ENCODE results near the gene NPM3. TPM values are rescaled to one million over a fixed set of nuclear protein-coding genes. Genes with fewer than 3 reads are reported as not detected.

Gene NPM3
- total RNA-seq, 1 experiment from 2014 or later, result 92.6 TPM

DNA sequence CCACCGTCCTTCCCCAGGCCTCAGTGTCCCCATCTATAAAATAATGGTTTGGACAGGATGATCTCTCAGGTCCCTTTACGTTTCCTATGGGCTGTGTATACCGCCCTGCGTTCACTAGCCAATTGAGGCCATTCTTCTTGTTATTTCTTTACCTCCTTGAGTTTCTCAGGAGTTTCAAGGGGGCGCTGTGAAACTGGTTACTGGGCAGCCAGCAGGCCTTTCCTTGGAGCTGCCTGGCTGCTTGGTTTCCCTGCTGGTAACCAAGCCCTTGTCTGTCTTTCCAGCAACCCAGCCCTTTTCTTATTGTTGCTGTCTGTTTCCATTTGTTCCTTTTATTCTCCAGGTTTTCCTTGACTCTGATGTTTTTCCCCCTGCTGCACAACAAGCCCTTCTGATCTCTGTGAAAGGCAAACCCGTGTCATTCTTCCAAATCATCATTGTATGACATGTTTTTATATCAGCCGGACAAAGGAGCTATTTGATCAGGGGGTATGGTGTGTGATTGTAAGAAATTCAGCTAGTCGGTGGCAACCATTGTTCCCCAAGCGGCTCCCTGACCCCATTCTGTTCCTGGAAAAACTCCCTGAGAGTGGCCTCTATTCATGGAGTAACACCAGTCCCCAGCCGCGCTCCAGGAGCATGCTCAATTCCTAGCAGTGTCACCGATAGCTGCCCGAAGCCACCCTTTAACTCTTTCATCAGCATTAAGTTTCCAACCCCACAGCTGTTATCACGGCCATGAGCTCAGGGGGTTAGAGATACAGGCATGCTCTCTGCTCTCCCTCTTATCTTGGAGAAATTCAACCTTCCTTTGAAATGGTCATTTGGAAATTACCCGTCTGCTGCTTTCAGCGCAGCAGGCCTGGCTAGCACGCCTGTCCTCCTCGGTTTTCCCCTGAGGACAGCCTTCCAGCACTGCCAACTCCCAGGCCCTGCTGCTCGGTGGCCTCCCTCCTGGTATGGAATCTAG lies 33.9 kb downstream of the NPM3 start:
- ChIA-PET CTCF (no interaction called here), POLR2A (no interaction called here)
- H3K4me3 ChIP-seq (ENCODE audit: low read depth, low read length), result no peak overlapping the region
- Mint-ChIP-seq H3K27me3 (ENCODE audit: insufficient read depth, unreplicated experiment) (no peaks in the 10 kb centered on the region), H3K27ac (ENCODE audit: unreplicated experiment) (no peak overlapping the region), H3K4me3 (ENCODE audit: unreplicated experiment) (no peak overlapping the region), H3K9me3 (ENCODE audit: unreplicated experiment) (no peaks in the 10 kb centered on the region), H3K36me3 (ENCODE audit: insufficient read depth, unreplicated experiment) (no peaks in the 10 kb centered on the region), H3K4me1 (ENCODE audit: low read depth, unreplicated experiment) (peaks cover 10% of the 10 kb centered on the region)
- no TSS peak for BruUV-seq (replicated peaks)
- H3K9me3 ChIP-seq, result no peaks in the 10 kb centered on the region
- no peak for DNase-seq
- TF ChIP-seq, protein P1, sequence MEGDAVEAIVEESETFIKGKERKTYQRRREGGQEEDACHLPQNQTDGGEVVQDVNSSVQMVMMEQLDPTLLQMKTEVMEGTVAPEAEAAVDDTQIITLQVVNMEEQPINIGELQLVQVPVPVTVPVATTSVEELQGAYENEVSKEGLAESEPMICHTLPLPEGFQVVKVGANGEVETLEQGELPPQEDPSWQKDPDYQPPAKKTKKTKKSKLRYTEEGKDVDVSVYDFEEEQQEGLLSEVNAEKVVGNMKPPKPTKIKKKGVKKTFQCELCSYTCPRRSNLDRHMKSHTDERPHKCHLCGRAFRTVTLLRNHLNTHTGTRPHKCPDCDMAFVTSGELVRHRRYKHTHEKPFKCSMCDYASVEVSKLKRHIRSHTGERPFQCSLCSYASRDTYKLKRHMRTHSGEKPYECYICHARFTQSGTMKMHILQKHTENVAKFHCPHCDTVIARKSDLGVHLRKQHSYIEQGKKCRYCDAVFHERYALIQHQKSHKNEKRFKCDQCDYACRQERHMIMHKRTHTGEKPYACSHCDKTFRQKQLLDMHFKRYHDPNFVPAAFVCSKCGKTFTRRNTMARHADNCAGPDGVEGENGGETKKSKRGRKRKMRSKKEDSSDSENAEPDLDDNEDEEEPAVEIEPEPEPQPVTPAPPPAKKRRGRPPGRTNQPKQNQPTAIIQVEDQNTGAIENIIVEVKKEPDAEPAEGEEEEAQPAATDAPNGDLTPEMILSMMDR (IDR thresholded peaks at IDR 0.05; ENCODE audit: insufficient read depth in 1 of 2, low read depth in 1 of 2, low read length in 1 of 2, severe bottlenecking in 1 of 2, unreplicated experiment in 1 of 2), result no peak
- H3K4me1 ChIP-seq, result peaks cover 15% of the 10 kb centered on the region
- H3K27me3 ChIP-seq (replicated peaks; ENCODE audit: control insufficient read depth, insufficient read depth, low read length), result no peaks in the 10 kb centered on the region
- no peaks in the 10 kb centered on the region for H3K36me3 ChIP-seq (ENCODE audit: control insufficient read depth, insufficient read depth, low read length)
- intact Hi-C loops (cut with micrococcal nuclease; ENCODE audit: unreplicated experiment), result no loop called here

DNA sequence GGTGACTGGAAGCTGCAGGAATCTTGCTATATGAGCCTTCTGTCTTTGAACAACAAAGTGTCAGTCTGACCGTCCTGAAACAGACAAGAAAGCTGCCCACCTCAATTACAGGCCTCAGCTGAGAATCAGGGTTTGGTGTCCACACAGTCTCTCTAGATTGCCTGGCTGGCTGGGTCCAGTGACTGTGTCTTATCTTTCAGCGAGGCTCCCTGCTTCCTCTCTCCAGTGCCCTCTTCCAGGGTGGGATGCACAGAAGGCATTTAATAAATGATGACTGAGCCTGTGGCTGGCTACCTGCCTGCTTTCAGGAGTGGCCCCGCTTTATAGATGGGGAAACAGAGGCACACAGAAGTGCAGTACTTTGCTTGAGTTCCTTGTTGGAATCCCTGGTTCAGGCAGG lies 34.8 kb downstream of the NPM3 start:
- no peak overlapping the region for H3K4me3 Mint-ChIP-seq (ENCODE audit: unreplicated experiment)
- H3K4me1 Mint-ChIP-seq (ENCODE audit: low read depth, unreplicated experiment), result peaks cover 10% of the 10 kb centered on the region
- no peaks in the 10 kb centered on the region for H3K9me3 ChIP-seq
- POLR2A ChIA-PET, result no interaction called here
- no peaks in the 10 kb centered on the region for H3K27me3 ChIP-seq (replicated peaks; ENCODE audit: control insufficient read depth, insufficient read depth, low read length)
- H3K36me3 Mint-ChIP-seq (ENCODE audit: insufficient read depth, unreplicated experiment), result no peaks in the 10 kb centered on the region
- DNase-seq, result no peak
- no peaks in the 10 kb centered on the region for H3K27me3 Mint-ChIP-seq (ENCODE audit: insufficient read depth, unreplicated experiment)
- CTCF ChIA-PET, result no interaction called here
- H3K9me3 Mint-ChIP-seq (ENCODE audit: unreplicated experiment), result no peaks in the 10 kb centered on the region
- TF ChIP-seq, protein P1 (IDR thresholded peaks at IDR 0.05; ENCODE audit: insufficient read depth in 1 of 2, low read depth in 1 of 2, low read length in 1 of 2, severe bottlenecking in 1 of 2, unreplicated experiment in 1 of 2), result no peak
- no peaks in the 10 kb centered on the region for H3K36me3 ChIP-seq (ENCODE audit: control insufficient read depth, insufficient read depth, low read length)
- no TSS peak for BruUV-seq (replicated peaks)
- peaks cover 15% of the 10 kb centered on the region for H3K4me1 ChIP-seq
- intact Hi-C loops (cut with micrococcal nuclease; ENCODE audit: unreplicated experiment), result no loop called here
- no peak overlapping the region for H3K27ac Mint-ChIP-seq (ENCODE audit: unreplicated experiment)
- no peak overlapping the region for H3K4me3 ChIP-seq (ENCODE audit: low read depth, low read length)

DNA sequence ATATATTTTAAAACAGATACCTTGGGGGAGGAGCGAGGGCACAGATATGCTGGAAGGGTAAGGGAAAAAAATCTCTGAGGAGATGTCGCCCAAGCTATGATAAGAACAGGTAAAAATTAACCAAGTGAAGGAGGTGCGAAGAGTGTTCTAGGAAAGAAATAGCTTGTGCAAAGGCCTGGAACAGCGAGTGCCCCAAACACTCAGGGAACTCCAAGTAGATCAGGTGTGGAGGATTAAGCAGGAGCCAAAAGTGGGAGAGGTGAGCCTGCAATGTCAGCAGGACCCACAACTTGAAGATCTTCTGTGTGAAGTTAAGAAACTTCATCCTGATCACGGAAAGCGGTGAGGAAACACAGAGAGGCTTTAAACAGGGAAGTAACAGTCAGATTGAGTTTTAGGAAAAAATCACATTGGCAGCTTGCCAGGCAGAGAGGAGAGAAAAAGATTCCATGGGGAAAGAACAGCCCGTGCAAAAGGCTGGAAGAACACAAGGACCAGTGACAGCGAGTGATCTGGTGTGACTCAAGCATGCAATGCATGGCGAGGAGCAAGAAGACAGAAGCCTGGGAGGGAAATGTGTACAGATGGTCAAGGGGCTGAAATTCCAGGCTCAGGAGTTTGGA lies 38.1 kb downstream of the NPM3 start:
- Mint-ChIP-seq H3K4me1 (ENCODE audit: low read depth, unreplicated experiment) (peaks cover 10% of the 10 kb centered on the region), H3K27ac (ENCODE audit: unreplicated experiment) (no peak overlapping the region), H3K27me3 (ENCODE audit: insufficient read depth, unreplicated experiment) (no peaks in the 10 kb centered on the region), H3K9me3 (ENCODE audit: unreplicated experiment) (no peaks in the 10 kb centered on the region), H3K4me3 (ENCODE audit: unreplicated experiment) (no peak overlapping the region), H3K36me3 (ENCODE audit: insufficient read depth, unreplicated experiment) (no peaks in the 10 kb centered on the region)
- no peak overlapping the region for H3K4me3 ChIP-seq (ENCODE audit: low read depth, low read length)
- POLR2A ChIA-PET, result no interaction called here
- H3K4me1 ChIP-seq, result peaks cover 15% of the 10 kb centered on the region
- CTCF ChIA-PET, result interaction anchor here (0.6 kb wide), 1 partner anchor 72 kb away, joined by 6 read pairs; no protein-coding TSS in a partner anchor
- TF ChIP-seq, protein P1 (IDR thresholded peaks at IDR 0.05; ENCODE audit: insufficient read depth in 1 of 2, low read depth in 1 of 2, low read length in 1 of 2, severe bottlenecking in 1 of 2, unreplicated experiment in 1 of 2), result no peak
- no TSS peak for BruUV-seq (replicated peaks)
- no peaks in the 10 kb centered on the region for H3K27me3 ChIP-seq (replicated peaks; ENCODE audit: control insufficient read depth, insufficient read depth, low read length)
- no peak for DNase-seq
- intact Hi-C loops (cut with micrococcal nuclease; ENCODE audit: unreplicated experiment), result no loop called here
- H3K36me3 ChIP-seq (ENCODE audit: control insufficient read depth, insufficient read depth, low read length), result no peaks in the 10 kb centered on the region
- no peaks in the 10 kb centered on the region for H3K9me3 ChIP-seq
